Measurements from ENCODE around the gene TCF7L1. TPM values are rescaled to one million over a fixed set of nuclear protein-coding genes. Genes with fewer than 3 reads are reported as not detected.

The TCF7L1 gene, protein sequence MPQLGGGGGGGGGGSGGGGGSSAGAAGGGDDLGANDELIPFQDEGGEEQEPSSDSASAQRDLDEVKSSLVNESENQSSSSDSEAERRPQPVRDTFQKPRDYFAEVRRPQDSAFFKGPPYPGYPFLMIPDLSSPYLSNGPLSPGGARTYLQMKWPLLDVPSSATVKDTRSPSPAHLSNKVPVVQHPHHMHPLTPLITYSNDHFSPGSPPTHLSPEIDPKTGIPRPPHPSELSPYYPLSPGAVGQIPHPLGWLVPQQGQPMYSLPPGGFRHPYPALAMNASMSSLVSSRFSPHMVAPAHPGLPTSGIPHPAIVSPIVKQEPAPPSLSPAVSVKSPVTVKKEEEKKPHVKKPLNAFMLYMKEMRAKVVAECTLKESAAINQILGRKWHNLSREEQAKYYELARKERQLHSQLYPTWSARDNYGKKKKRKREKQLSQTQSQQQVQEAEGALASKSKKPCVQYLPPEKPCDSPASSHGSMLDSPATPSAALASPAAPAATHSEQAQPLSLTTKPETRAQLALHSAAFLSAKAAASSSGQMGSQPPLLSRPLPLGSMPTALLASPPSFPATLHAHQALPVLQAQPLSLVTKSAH
- polyA plus RNA-seq (0.14 TPM in 1 of 2 replicates, not detected in the other), polyA minus RNA-seq (0.23 TPM in 1 of 2 replicates, not detected in the other)

DNA sequence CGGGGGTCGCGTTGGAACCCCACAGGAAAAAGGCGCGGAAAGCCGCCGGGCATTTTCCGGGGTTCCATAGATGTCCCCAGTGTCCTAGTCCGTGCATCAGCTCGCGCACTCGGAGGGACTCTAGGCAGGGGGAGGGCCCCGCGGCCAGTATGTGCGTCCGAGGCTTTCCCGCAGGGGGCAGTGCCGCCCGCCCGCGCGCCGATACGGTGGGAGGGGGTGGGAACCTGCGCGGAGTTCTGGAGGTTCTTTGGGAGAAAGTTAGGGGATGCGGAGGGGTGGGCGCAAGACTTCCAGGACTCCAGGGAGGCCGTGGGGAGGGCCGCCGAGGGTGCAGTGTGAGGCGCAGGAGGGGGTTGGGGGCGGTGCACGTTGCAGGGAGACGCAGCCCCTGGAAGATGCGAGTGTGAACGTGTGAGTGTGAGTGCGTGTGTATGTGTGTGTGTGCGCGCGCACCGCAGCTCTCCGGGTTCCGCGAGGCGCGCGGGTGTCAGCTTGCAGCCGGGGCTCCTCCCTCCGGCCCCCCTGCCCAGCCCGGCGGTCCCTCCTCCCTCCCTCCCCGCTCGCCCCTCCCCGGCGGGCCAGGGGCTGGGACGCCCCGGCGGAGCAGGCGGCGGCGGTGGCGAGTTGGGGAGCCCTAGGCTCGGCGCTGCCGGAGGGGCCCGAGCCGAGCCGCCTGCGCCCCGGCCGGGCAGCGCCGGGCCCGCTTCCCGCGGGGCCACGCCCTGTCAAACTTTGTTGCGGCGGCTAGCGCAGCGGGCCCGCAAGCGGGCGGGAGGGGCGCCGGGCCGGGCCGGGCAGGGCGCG is at the start of gene TCF7L1:
TCF7L1 (plus strand) TSS at position 559 of the 804 bp plus-strand sequence. CDS start 293 bp downstream, outside the sequence.
- H3K27me3 ChIP-seq (ENCODE audit: insufficient read depth, low read depth, low read length): peaks cover 41% of the 10 kb centered on the region
- H3K9me2 ChIP-seq (ENCODE audit: insufficient read depth, low read length): no peaks in the 10 kb centered on the region
- no peak within 1 kb of the TSS for H3K27ac ChIP-seq (ENCODE audit: low read length)
- no peaks in the 10 kb centered on the region for H3K36me3 ChIP-seq (ENCODE audit: insufficient read depth, low read length)
- H2AFZ ChIP-seq (ENCODE audit: low read depth, low read length): no peak within 1 kb of the TSS
- no peaks in the 10 kb centered on the region for H3K9me3 ChIP-seq (ENCODE audit: low read length)
- no peak for TF ChIP-seq EZH2 (IDR thresholded peaks at IDR 0.05; ENCODE audit: borderline replicate concordance, insufficient read depth, low read length, poor library complexity, severe bottlenecking)
- TF ChIP-seq TAF1 (IDR thresholded peaks at IDR 0.05; ENCODE audit: low read depth): no peak
- no peak for TF ChIP-seq EP300 (conservative IDR thresholded peaks at IDR 0.05; ENCODE audit: poor library complexity, severe bottlenecking)
- peak; percentile 79 for TF ChIP-seq RAD21 (conservative IDR thresholded peaks at IDR 0.05)
- peak; percentile 85 for TF ChIP-seq SMC3 (conservative IDR thresholded peaks at IDR 0.05; ENCODE audit: poor library complexity)
- peak; percentile 48 for TF ChIP-seq MXI1 (conservative IDR thresholded peaks at IDR 0.05; ENCODE audit: poor library complexity, severe bottlenecking)
- TF ChIP-seq POLR2AphosphoS5 (IDR thresholded peaks at IDR 0.05): no peak
- TF ChIP-seq, protein P1, sequence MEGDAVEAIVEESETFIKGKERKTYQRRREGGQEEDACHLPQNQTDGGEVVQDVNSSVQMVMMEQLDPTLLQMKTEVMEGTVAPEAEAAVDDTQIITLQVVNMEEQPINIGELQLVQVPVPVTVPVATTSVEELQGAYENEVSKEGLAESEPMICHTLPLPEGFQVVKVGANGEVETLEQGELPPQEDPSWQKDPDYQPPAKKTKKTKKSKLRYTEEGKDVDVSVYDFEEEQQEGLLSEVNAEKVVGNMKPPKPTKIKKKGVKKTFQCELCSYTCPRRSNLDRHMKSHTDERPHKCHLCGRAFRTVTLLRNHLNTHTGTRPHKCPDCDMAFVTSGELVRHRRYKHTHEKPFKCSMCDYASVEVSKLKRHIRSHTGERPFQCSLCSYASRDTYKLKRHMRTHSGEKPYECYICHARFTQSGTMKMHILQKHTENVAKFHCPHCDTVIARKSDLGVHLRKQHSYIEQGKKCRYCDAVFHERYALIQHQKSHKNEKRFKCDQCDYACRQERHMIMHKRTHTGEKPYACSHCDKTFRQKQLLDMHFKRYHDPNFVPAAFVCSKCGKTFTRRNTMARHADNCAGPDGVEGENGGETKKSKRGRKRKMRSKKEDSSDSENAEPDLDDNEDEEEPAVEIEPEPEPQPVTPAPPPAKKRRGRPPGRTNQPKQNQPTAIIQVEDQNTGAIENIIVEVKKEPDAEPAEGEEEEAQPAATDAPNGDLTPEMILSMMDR (IDR thresholded peaks at IDR 0.05; ENCODE audit: poor library complexity, severe bottlenecking): peak; percentile 78
- TF ChIP-seq, protein P2, sequence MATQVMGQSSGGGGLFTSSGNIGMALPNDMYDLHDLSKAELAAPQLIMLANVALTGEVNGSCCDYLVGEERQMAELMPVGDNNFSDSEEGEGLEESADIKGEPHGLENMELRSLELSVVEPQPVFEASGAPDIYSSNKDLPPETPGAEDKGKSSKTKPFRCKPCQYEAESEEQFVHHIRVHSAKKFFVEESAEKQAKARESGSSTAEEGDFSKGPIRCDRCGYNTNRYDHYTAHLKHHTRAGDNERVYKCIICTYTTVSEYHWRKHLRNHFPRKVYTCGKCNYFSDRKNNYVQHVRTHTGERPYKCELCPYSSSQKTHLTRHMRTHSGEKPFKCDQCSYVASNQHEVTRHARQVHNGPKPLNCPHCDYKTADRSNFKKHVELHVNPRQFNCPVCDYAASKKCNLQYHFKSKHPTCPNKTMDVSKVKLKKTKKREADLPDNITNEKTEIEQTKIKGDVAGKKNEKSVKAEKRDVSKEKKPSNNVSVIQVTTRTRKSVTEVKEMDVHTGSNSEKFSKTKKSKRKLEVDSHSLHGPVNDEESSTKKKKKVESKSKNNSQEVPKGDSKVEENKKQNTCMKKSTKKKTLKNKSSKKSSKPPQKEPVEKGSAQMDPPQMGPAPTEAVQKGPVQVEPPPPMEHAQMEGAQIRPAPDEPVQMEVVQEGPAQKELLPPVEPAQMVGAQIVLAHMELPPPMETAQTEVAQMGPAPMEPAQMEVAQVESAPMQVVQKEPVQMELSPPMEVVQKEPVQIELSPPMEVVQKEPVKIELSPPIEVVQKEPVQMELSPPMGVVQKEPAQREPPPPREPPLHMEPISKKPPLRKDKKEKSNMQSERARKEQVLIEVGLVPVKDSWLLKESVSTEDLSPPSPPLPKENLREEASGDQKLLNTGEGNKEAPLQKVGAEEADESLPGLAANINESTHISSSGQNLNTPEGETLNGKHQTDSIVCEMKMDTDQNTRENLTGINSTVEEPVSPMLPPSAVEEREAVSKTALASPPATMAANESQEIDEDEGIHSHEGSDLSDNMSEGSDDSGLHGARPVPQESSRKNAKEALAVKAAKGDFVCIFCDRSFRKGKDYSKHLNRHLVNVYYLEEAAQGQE (IDR thresholded peaks at IDR 0.05; ENCODE audit: borderline replicate concordance): no peak
- peak within 1 kb of the TSS; percentile 39 for H3K9ac ChIP-seq (ENCODE audit: low read length)
- no peaks in the 10 kb centered on the region for H4K20me1 ChIP-seq (ENCODE audit: insufficient read depth)
- no peaks in the 10 kb centered on the region for H3F3A ChIP-seq (ENCODE audit: insufficient read depth, low read length, poor library complexity, severe bottlenecking)
- peaks cover 6% of the 10 kb centered on the region for H3K79me2 ChIP-seq (replicated peaks; ENCODE audit: insufficient read depth, low read length)
- H3K4me2 ChIP-seq (ENCODE audit: low read length): peak within 1 kb of the TSS; percentile 62
- H3K4me3 ChIP-seq (ENCODE audit: low read length): peak within 1 kb of the TSS; percentile 82

DNA sequence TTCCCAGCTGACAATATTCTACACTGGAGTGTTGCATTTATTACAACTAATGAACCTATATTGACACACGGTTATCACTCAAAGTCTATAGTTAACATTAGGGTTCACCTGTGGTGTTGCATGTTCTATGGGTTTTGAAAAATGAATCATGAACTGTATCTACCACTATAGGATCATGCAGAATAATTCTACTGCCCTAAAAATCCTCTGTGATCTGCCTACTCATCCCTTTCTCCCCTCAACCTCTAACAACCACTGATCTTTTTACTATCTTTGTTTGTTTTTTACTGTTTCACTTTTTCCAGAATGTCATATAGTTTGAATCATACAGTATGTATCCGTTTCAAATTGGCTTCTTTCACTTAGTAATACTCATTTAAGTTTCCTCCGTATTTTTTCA is 47.6 kb upstream of the TCF7L1 start:
- Histone ChIP-seq H3F3A (ENCODE audit: insufficient read depth, low read length, poor library complexity, severe bottlenecking) (no peaks in the 10 kb centered on the region), H3K36me3 (ENCODE audit: insufficient read depth, low read length) (no peaks in the 10 kb centered on the region), H3K27me3 (ENCODE audit: insufficient read depth, low read depth, low read length) (no peaks in the 10 kb centered on the region), H3K27ac (ENCODE audit: low read length) (no peak overlapping the region), H3K9me3 (ENCODE audit: low read length) (no peaks in the 10 kb centered on the region), H3K4me3 (ENCODE audit: low read length) (no peak overlapping the region), H3K9me2 (ENCODE audit: insufficient read depth, low read length) (no peaks in the 10 kb centered on the region), H4K20me1 (ENCODE audit: insufficient read depth) (no peaks in the 10 kb centered on the region), H3K9ac (ENCODE audit: low read length) (no peak overlapping the region), H3K4me2 (ENCODE audit: low read length) (no peak overlapping the region), H3K79me2 (replicated peaks; ENCODE audit: insufficient read depth, low read length) (no peaks in the 10 kb centered on the region), H2AFZ (ENCODE audit: low read depth, low read length) (no peak overlapping the region)
- TF ChIP-seq MXI1 (conservative IDR thresholded peaks at IDR 0.05; ENCODE audit: poor library complexity, severe bottlenecking): no peak
- no peak for TF ChIP-seq EZH2 (IDR thresholded peaks at IDR 0.05; ENCODE audit: borderline replicate concordance, insufficient read depth, low read length, poor library complexity, severe bottlenecking)
- TF ChIP-seq EP300 (conservative IDR thresholded peaks at IDR 0.05; ENCODE audit: poor library complexity, severe bottlenecking): no peak
- TF ChIP-seq, protein P2 (IDR thresholded peaks at IDR 0.05; ENCODE audit: borderline replicate concordance): no peak
- no peak for TF ChIP-seq POLR2AphosphoS5 (IDR thresholded peaks at IDR 0.05)
- TF ChIP-seq TAF1 (IDR thresholded peaks at IDR 0.05; ENCODE audit: low read depth): no peak
- no peak for TF ChIP-seq RAD21 (conservative IDR thresholded peaks at IDR 0.05)
- no peak for TF ChIP-seq SMC3 (conservative IDR thresholded peaks at IDR 0.05; ENCODE audit: poor library complexity)
- TF ChIP-seq, protein P1 (IDR thresholded peaks at IDR 0.05; ENCODE audit: poor library complexity, severe bottlenecking): no peak
